Renal cortical epithelial cell (primary cell): ENCODE data around the gene TRAF1. TPM values are rescaled to one million over a fixed set of nuclear protein-coding genes. Genes with fewer than 3 reads are reported as not detected.

ENCODE experiments used
- DNase-seq: peaks from one replicate; pipeline ENCODE4 v3.0.0-alpha.2; 2011; ENCODE audit warnings: low read depth
- total RNA-seq: library from RNA; depleted of rRNA; stranded (reverse); fragments of >200 nt; gene quantifications from 2 replicates; pipeline ENCODE4 v1.2.3, GENCODE V29; 2014

TRAF1 gene
- total RNA-seq, 1 donor from 2014 or later, result 3.4 TPM

GRCh38 chr9:120890320-120891244, 36.0 kb downstream of the TRAF1 start:
- DNase-seq, result no peak

GRCh38 chr9:120889606-120890271, 36.9 kb downstream of the TRAF1 start:
- DNase-seq, result no peak

GRCh38 chr9:120888626-120889025, 38.0 kb downstream of the TRAF1 start:
- no peak for DNase-seq

GRCh38 chr9:120886490-120886967, 40.1 kb downstream of the TRAF1 start:
- DNase-seq, result peak; percentile 85

GRCh38 chr9:120885958-120886357, 40.6 kb downstream of the TRAF1 start:
- no peak for DNase-seq

- DNase-seq, result no peak
Observed at GRCh38 chr9:120885457-120885856, 41.1 kb downstream of the TRAF1 start.

GRCh38 chr9:120883608-120883996, 43.0 kb downstream of the TRAF1 start:
- DNase-seq, result no peak

GRCh38 chr9:120882935-120883607, 43.5 kb downstream of the TRAF1 start:
- peak; percentile 58 for DNase-seq

- no peak for DNase-seq
Observed at GRCh38 chr9:120879446-120879845, 47.1 kb downstream of the TRAF1 start.

- DNase-seq, result no peak
Observed at GRCh38 chr9:120878188-120879130, 48.1 kb downstream of the TRAF1 start.

GRCh38 chr9:120877276-120878034, 49.1 kb downstream of the TRAF1 start:
- no peak for DNase-seq

GRCh38 chr9:120876842-120877240, 49.8 kb downstream of the TRAF1 start, which contains the start of gene PHF19:
PHF19 (minus strand) TSS chr9:120877188; CDS start chr9:120874741, 2,447 bp downstream.
- DNase-seq, result no peak

GRCh38 chr9:120875954-120876841, 50.4 kb downstream of the TRAF1 start:
- DNase-seq, result peak; percentile 66

GRCh38 chr9:120875643-120875953, 51.0 kb downstream of the TRAF1 start:
- DNase-seq, result no peak

GRCh38 chr9:120875195-120875565, 51.4 kb downstream of the TRAF1 start:
- DNase-seq, result no peak

- DNase-seq, result no peak
Observed at GRCh38 chr9:120874226-120875194, 52.1 kb downstream of the TRAF1 start.

- peak; percentile 90 for DNase-seq
Observed at GRCh38 chr9:120873512-120873911, 53.1 kb downstream of the TRAF1 start.

GRCh38 chr9:120872791-120873502, 53.6 kb downstream of the TRAF1 start:
- DNase-seq, result no peak
